ENCODE results near the gene TNIK. TPM values are rescaled to one million over a fixed set of nuclear protein-coding genes. Genes with fewer than 3 reads are reported as not detected.

The TNIK gene
- total and polyA plus RNA-seq, 12 donors: 9.3 to 51.9 (median 35.1) TPM

GRCh38 chr3:171313702-171314101 lies 146.5 kb downstream of the TNIK start:
- no peak for ATAC-seq
- TF ChIP-seq, protein P1, sequence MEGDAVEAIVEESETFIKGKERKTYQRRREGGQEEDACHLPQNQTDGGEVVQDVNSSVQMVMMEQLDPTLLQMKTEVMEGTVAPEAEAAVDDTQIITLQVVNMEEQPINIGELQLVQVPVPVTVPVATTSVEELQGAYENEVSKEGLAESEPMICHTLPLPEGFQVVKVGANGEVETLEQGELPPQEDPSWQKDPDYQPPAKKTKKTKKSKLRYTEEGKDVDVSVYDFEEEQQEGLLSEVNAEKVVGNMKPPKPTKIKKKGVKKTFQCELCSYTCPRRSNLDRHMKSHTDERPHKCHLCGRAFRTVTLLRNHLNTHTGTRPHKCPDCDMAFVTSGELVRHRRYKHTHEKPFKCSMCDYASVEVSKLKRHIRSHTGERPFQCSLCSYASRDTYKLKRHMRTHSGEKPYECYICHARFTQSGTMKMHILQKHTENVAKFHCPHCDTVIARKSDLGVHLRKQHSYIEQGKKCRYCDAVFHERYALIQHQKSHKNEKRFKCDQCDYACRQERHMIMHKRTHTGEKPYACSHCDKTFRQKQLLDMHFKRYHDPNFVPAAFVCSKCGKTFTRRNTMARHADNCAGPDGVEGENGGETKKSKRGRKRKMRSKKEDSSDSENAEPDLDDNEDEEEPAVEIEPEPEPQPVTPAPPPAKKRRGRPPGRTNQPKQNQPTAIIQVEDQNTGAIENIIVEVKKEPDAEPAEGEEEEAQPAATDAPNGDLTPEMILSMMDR (IDR thresholded peaks at IDR 0.05): no peak
- Histone ChIP-seq H3K36me3 (no peaks in the 10 kb centered on the region), H3K27ac (peak overlapping the region in 1 of 10 donors; percentile 1), H3K27me3 (no peaks in the 10 kb centered on the region), H3K9me3 (no peaks in the 10 kb centered on the region), H3K4me1 (peaks cover 0 to 34% (median 12%) of the 10 kb centered on the region in 9 donors), H3K4me3 (no peak overlapping the region)
- 61 to 70% methylated on average over 7 of the region's 7 CpGs for WGBS, 2 donors
- DNase-seq: no peak
- intact Hi-C loops (cut with DNase I): loop anchor here in 6 of 10 donors (10.0 kb wide), 6 partner anchors 119 to 349 kb away; no protein-coding TSS in a partner anchor

- Histone ChIP-seq H3K27ac (no peak overlapping the region), H3K9me3 (peaks cover 0 to 4% (median 0%) of the 10 kb centered on the region in 11 donors), H3K27me3 (no peaks in the 10 kb centered on the region), H3K36me3 (no peaks in the 10 kb centered on the region), H3K4me1 (peaks cover 0 to 34% (median 12%) of the 10 kb centered on the region in 9 donors), H3K4me3 (no peak overlapping the region)
- DNase-seq: no peak
- no peak for ATAC-seq
- intact Hi-C loops (cut with DNase I): loop anchor here in 6 of 10 donors (10.0 kb wide), 6 partner anchors 118 to 348 kb away; no protein-coding TSS in a partner anchor
- TF ChIP-seq, protein P1 (IDR thresholded peaks at IDR 0.05): no peak
- WGBS, 2 donors: 63 to 72% methylated on average over 8 of the region's 8 CpGs
These were observed 147.5 kb downstream of the TNIK start for GRCh38 chr3:171312741-171313140.

- H3K4me1 ChIP-seq: peaks cover 0 to 34% (median 17%) of the 10 kb centered on the region in 9 donors
- intact Hi-C loops (cut with DNase I): loop anchor here in 6 of 10 donors (10.0 kb wide), 6 partner anchors 117 to 347 kb away; no protein-coding TSS in a partner anchor
- DNase-seq (no peak), ATAC-seq (peak in 6 of 8 donors; percentile 17 to 51 (median 40))
- H3K9me3 ChIP-seq: peaks cover 0 to 4% (median 0%) of the 10 kb centered on the region in 11 donors
- H3K27me3 ChIP-seq: no peaks in the 10 kb centered on the region
- H3K4me3 ChIP-seq: no peak overlapping the region
- peak overlapping the region in 5 of 10 donors; percentile 12 to 37 (median 34) for H3K27ac ChIP-seq
- 31 to 39% methylated on average over 6 of the region's 6 CpGs for WGBS, 2 donors
- H3K36me3 ChIP-seq: no peaks in the 10 kb centered on the region
- TF ChIP-seq, protein P1 (IDR thresholded peaks at IDR 0.05): no peak
These were observed 148.4 kb downstream of the TNIK start for GRCh38 chr3:171311784-171312183.

DNA sequence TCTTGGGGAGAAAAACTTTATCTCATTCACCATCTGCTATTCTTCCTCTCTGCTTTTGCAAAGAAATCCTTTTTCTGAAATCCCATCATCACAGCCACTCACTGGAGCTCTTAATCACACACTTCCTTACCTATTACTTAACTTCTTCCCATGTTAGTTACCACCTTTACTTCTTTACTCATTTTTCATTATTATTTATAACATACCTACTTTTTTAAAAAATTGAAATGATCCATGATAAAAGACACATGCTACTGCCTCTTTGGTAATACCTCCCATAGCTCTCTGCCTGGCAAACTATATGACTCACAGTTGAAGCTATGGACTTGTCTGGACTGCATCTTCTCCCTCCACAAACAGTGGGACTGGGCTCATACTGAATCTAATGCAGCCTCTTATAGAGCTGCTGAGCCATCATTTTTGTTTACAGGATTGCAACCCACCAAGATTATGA lies 150.3 kb downstream of the TNIK start:
- Histone ChIP-seq H3K4me1 (peaks cover 0 to 44% (median 26%) of the 10 kb centered on the region in 9 donors), H3K27me3 (no peaks in the 10 kb centered on the region), H3K4me3 (no peak overlapping the region), H3K9me3 (peaks cover 0 to 4% (median 0%) of the 10 kb centered on the region in 11 donors), H3K36me3 (no peaks in the 10 kb centered on the region), H3K27ac (peak overlapping the region in 3 of 10 donors; percentile 9 to 37 (median 28))
- TF ChIP-seq, protein P1 (IDR thresholded peaks at IDR 0.05): no peak
- DNase-seq (no peak), ATAC-seq (peak in 2 of 8 donors; percentile 46 to 70)
- intact Hi-C loops (cut with DNase I): loop anchor here in 6 of 10 donors (10.0 kb wide), 6 partner anchors 115 to 345 kb away; no protein-coding TSS in a partner anchor
